MM.1S (cell line): ENCODE measurements around the gene NSD1.

ENCODE experiments used
- DNase-seq: peaks from one replicate; pipeline ENCODE4 v3.0.0-alpha.2; 2015
- H2AFZ ChIP-seq: fragments of 300-600 bp; sonication (generic); 2 replicates; pipeline ENCODE4 v1.6.0; 2016; ENCODE audit warnings: antibody characterized with exemption, low read length
- H3F3A ChIP-seq: fragments of 300-600 bp; sonication (generic); 2 replicates; pipeline ENCODE4 v1.6.1; 2016; ENCODE audit warnings: mild to moderate bottlenecking, antibody characterized with exemption, low read length, moderate library complexity, mixed read lengths; ENCODE audit not compliant: insufficient read depth
- H3K27ac ChIP-seq: fragments of 300-600 bp; sonication (generic); 2 replicates; pipeline ENCODE4 v1.5.1; 2016; ENCODE audit warnings: mild to moderate bottlenecking, low read length
- H3K27me3 ChIP-seq: fragments of 300-600 bp; sonication (generic); replicated peaks from 2 replicates; pipeline ENCODE4 v1.6.0; 2016; ENCODE audit warnings: low read length; ENCODE audit not compliant: insufficient read depth
- H3K36me3 ChIP-seq: fragments of 300-600 bp; sonication (generic); replicated peaks from 2 replicates; pipeline ENCODE4 v1.6.1; 2016; ENCODE audit warnings: mild to moderate bottlenecking, low read length, mixed read lengths; ENCODE audit not compliant: insufficient read depth
- H3K4me1 ChIP-seq: fragments of 300-600 bp; sonication (generic); 2 replicates; pipeline ENCODE4 v1.6.1; 2016; ENCODE audit warnings: low read length, mixed read lengths
- H3K4me2 ChIP-seq: fragments of 300-600 bp; sonication (generic); 2 replicates; pipeline ENCODE4 v1.6.0; 2016; ENCODE audit warnings: low read depth, low read length
- H3K4me3 ChIP-seq: fragments of 300-600 bp; sonication (generic); 2 replicates; pipeline ENCODE4 v1.5.1; 2016; ENCODE audit warnings: low read length, mixed read lengths
- H3K79me2 ChIP-seq: fragments of 300-600 bp; sonication (generic); 2 replicates; pipeline ENCODE4 v1.6.1; 2016; ENCODE audit warnings: mixed run types, low read length, mixed read lengths
- H3K9ac ChIP-seq: fragments of 300-600 bp; sonication (generic); 2 replicates; pipeline ENCODE4 v1.6.1; 2016; ENCODE audit warnings: low read length, mixed read lengths
- H3K9me2 ChIP-seq: fragments of 300-600 bp; sonication (generic); replicated peaks from 2 replicates; pipeline ENCODE4 v1.6.1; 2016; ENCODE audit warnings: mild to moderate bottlenecking, low read length, mixed read lengths; ENCODE audit not compliant: insufficient read depth
- H3K9me3 ChIP-seq: fragments of 300-600 bp; sonication (generic); replicated peaks from 2 replicates; pipeline ENCODE4 v1.6.1; 2016; ENCODE audit warnings: mild to moderate bottlenecking, low read length, mixed read lengths; ENCODE audit not compliant: insufficient read depth
- H4K20me1 ChIP-seq: fragments of 300-600 bp; sonication (generic); 2 replicates; pipeline ENCODE4 v1.6.1; 2016; ENCODE audit warnings: mild to moderate bottlenecking, low read length, moderate library complexity, mixed read lengths; ENCODE audit not compliant: insufficient read depth
- CTCF ChIP-seq: fragments of 300-600 bp; sonication (generic); IDR thresholded peaks from 2 replicates; pipeline ENCODE4 v1.5.1; 2016; ENCODE audit warnings: antibody characterized with exemption, low read length, mixed read lengths
- EZH2 ChIP-seq: fragments of 300-600 bp; sonication (generic); optimal IDR thresholded peaks from 2 replicates; pipeline ENCODE3; 2017; ENCODE audit warnings: low read depth, mild to moderate bottlenecking, antibody characterized with exemption, low read length, mixed read lengths
- EZH2phosphoT487 ChIP-seq: fragments of 300-600 bp; sonication (generic); IDR thresholded peaks from 2 replicates; pipeline ENCODE4 v1.6.1; 2018; ENCODE audit warnings: antibody characterized with exemption, low read length

NSD1 gene

GRCh38 chr5:177128551-177128981 lies 5.0 kb upstream of the NSD1 start:
- H3K36me3 ChIP-seq = no peaks in the 10 kb centered on the region
- H3K9ac ChIP-seq = no peak overlapping the region
- TF ChIP-seq CTCF = no peak
- TF ChIP-seq EZH2phosphoT487 = no peak
- TF ChIP-seq EZH2 = no peak
- no peaks in the 10 kb centered on the region for H4K20me1 ChIP-seq
- H3K9me2 ChIP-seq = no peaks in the 10 kb centered on the region
- no peak for DNase-seq
- no peaks in the 10 kb centered on the region for H3K9me3 ChIP-seq
- no peak overlapping the region for H3K27ac ChIP-seq
- no peak overlapping the region for H2AFZ ChIP-seq
- H3K4me2 ChIP-seq = no peak overlapping the region
- H3K79me2 ChIP-seq = no peaks in the 10 kb centered on the region
- no peaks in the 10 kb centered on the region for H3K27me3 ChIP-seq
- H3K4me3 ChIP-seq = no peak overlapping the region
- peaks cover 8% of the 10 kb centered on the region for H3K4me1 ChIP-seq
- peaks cover 10% of the 10 kb centered on the region; the same call in 1 of the 2 replicates for H3F3A ChIP-seq

- Histone ChIP-seq H3K4me1 (peaks cover 14% of the 10 kb centered on the region), H3K4me3 (no peak overlapping the region), H3K4me2 (no peak overlapping the region), H2AFZ (no peak overlapping the region), H3F3A (peaks cover 10% of the 10 kb centered on the region; the same call in 1 of the 2 replicates), H4K20me1 (no peaks in the 10 kb centered on the region), H3K27ac (no peak overlapping the region), H3K9me2 (no peaks in the 10 kb centered on the region), H3K9ac (no peak overlapping the region), H3K36me3 (no peaks in the 10 kb centered on the region), H3K9me3 (no peaks in the 10 kb centered on the region), H3K79me2 (peaks cover 9% of the 10 kb centered on the region), H3K27me3 (no peaks in the 10 kb centered on the region)
- TF ChIP-seq EZH2 (no peak), CTCF (no peak)
- no peak for DNase-seq
Measured at GRCh38 chr5:177130211-177131018, 3.2 kb upstream of the NSD1 start.

GRCh38 chr5:177131019-177131320 lies 2.6 kb upstream of the NSD1 start:
- no peak for DNase-seq
- no peak overlapping the region for H3K4me3 ChIP-seq
- H3K27me3 ChIP-seq = no peaks in the 10 kb centered on the region
- H2AFZ ChIP-seq = no peak overlapping the region
- no peak overlapping the region for H3K9ac ChIP-seq
- TF ChIP-seq EZH2 (no peak), CTCF (no peak), EZH2phosphoT487 (no peak)
- H3K9me3 ChIP-seq = no peaks in the 10 kb centered on the region
- peaks cover 20% of the 10 kb centered on the region for H3K4me1 ChIP-seq
- no peak overlapping the region for H3K27ac ChIP-seq
- peaks cover 10% of the 10 kb centered on the region; the same call in 1 of the 2 replicates for H3F3A ChIP-seq
- no peaks in the 10 kb centered on the region for H3K9me2 ChIP-seq
- no peaks in the 10 kb centered on the region for H4K20me1 ChIP-seq
- peaks cover 13% of the 10 kb centered on the region for H3K79me2 ChIP-seq
- no peak overlapping the region for H3K4me2 ChIP-seq
- H3K36me3 ChIP-seq = peaks cover 3% of the 10 kb centered on the region; the same call in 1 of the 2 replicates
